HepG2 (cell line): ENCODE results near the gene NTN4. TPM values are rescaled to one million over a fixed set of nuclear protein-coding genes. Genes with fewer than 3 reads are reported as not detected.

Source experiments
- ATAC-seq: fragments of 200-7000 bp; cut with Tn5 transposase; 3 replicates; pipeline ENCODE4 v1.9.1; 2020; ENCODE audit warnings: mild to moderate bottlenecking, moderate library complexity
- BruUV-seq: library from RNA; stranded (reverse); fragments of 400-500 nt; replicated peaks from 2 replicates; lab custom pipeline; 2021; lab: Mats Ljungman, UMichigan
- CTCF ChIA-PET: fragments of 300-600 bp; formaldehyde crosslinking; extraction: SDS; loops from one replicate; lab custom pipeline; 2021; ENCODE audit warnings: low total read pairs, inconsistent platforms, low intra/inter-chr PET ratio; lab: Yijun Ruan, JAX
- POLR2A ChIA-PET: fragments of 350-600 bp; sonication (Branson Sonifier 250); formaldehyde crosslinking; loops from one replicate; lab custom pipeline; 2020; ENCODE audit warnings: antibody characterized with exemption, inconsistent platforms; lab: Yijun Ruan, JAX
- DNase-seq: peaks from one replicate; pipeline ENCODE4 v3.0.0-alpha.2; 2015; ENCODE audit warnings: low spot score
- FAIRE-seq: peaks from 3 replicates; lab custom pipeline; 2011; peaks lifted over from hg19 to GRCh38; lab: Jason Lieb, UNC
- H2AFZ ChIP-seq: one replicate; pipeline ENCODE4 v1.6.1; 2011; ENCODE audit warnings: low read length, inconsistent platforms
- H3K27ac ChIP-seq: fragments of 300-600 bp; 3 replicates; pipeline ENCODE4 v1.8.0; 2011; ENCODE audit warnings: mixed run types, mild to moderate bottlenecking, mixed read lengths, low read length, inconsistent platforms; ENCODE audit not compliant: insufficient read depth; ENCODE audit errors: extremely low read length
- H3K27me3 ChIP-seq, 2 experiments: fragments of 200-600 bp in 1 of 2; 2 replicates in 1 of 2; 3 replicates in 1 of 2; pipeline versions ENCODE4 v1.6.0 to v1.8.0; 2011; ENCODE audit warnings: low read length in 2 of 2, mild to moderate bottlenecking in 2 of 2, moderate library complexity in 2 of 2, inconsistent platforms in 1 of 2; ENCODE audit not compliant: insufficient read depth in 2 of 2, control insufficient read depth in 1 of 2
- H3K36me3 ChIP-seq, 2 experiments: fragments of 200-600 bp in 1 of 2; replicated peaks in 1 of 2; 2 replicates in 1 of 2; 3 replicates in 1 of 2; pipeline versions ENCODE4 v1.5.1 to v1.8.0; 2011; ENCODE audit warnings: low read length in 2 of 2, inconsistent platforms in 1 of 2; ENCODE audit not compliant: insufficient read depth in 2 of 2, control insufficient read depth in 1 of 2
- H3K4me1 ChIP-seq: 2 replicates; pipeline ENCODE4 v1.5.1; 2012; ENCODE audit warnings: low read length, inconsistent platforms; ENCODE audit not compliant: insufficient read depth
- H3K4me2 ChIP-seq: 2 replicates; pipeline ENCODE4 v1.6.0; 2011; ENCODE audit warnings: low read depth, low read length, inconsistent platforms
- H3K4me3 ChIP-seq, 3 experiments: fragments of 200-600 bp in 1 of 3; sonication (generic), shearing (Covaris generic) in 1 of 3; replicated peaks in 1 of 3; 2 replicates each; pipeline ENCODE4 v1.5.1; 2011 to 2016; ENCODE audit warnings: low read length in 3 of 3, inconsistent platforms in 2 of 3, low read depth in 2 of 3, mild to moderate bottlenecking in 2 of 3, control low read depth in 1 of 3, mixed read lengths in 1 of 3; ENCODE audit not compliant: insufficient read depth in 1 of 3
- H3K79me2 ChIP-seq: one replicate; pipeline ENCODE4 v1.6.1; 2011; ENCODE audit warnings: low read length, inconsistent platforms; ENCODE audit not compliant: insufficient read depth
- H3K9ac ChIP-seq: 2 replicates; pipeline ENCODE4 v1.6.0; 2011; ENCODE audit warnings: mild to moderate bottlenecking, low read depth, low read length, inconsistent platforms; ENCODE audit not compliant: insufficient read depth
- H3K9me3 ChIP-seq: 2 replicates; pipeline ENCODE4 v1.5.1; 2012; ENCODE audit warnings: mild to moderate bottlenecking, low read length
- H4K20me1 ChIP-seq: 2 replicates; pipeline ENCODE4 v1.6.0; 2011; ENCODE audit warnings: inconsistent platforms, mild to moderate bottlenecking, low read length, moderate library complexity; ENCODE audit not compliant: insufficient read depth
- KDM1A ChIP-seq: IDR thresholded peaks from 2 replicates; pipeline ENCODE4 v1.6.1; 2016; ENCODE audit warnings: missing compliant biosample characterization
- KDM2A ChIP-seq: sonication (generic); formaldehyde crosslinking; IDR thresholded peaks from 2 replicates; pipeline ENCODE4 v1.4.0; 2020; ENCODE audit warnings: low read depth, missing genetic modification reagents, borderline replicate concordance
- RNF219 ChIP-seq: sonication (generic); formaldehyde crosslinking; IDR thresholded peaks from 2 replicates; pipeline ENCODE4 v1.5.0; 2020; ENCODE audit warnings: mild to moderate bottlenecking, missing genetic modification reagents
- TERF1 ChIP-seq: sonication (generic); formaldehyde crosslinking; IDR thresholded peaks from 2 replicates; pipeline ENCODE4 v1.8.0; 2022; ENCODE audit warnings: mild to moderate bottlenecking, missing genetic modification reagents, moderate library complexity
- ZBTB14 ChIP-seq: sonication (generic); formaldehyde crosslinking; IDR thresholded peaks from 2 replicates; pipeline ENCODE4 v1.4.0; 2020; ENCODE audit warnings: missing genetic modification reagents
- ZNF326 ChIP-seq: sonication (generic); formaldehyde crosslinking; IDR thresholded peaks from 2 replicates; pipeline ENCODE4 v1.4.0; 2020; ENCODE audit warnings: missing genetic modification reagents, borderline replicate concordance
- ZNF772 ChIP-seq: sonication (generic); formaldehyde crosslinking; IDR thresholded peaks from 2 replicates; pipeline ENCODE4 v1.5.0; 2020; ENCODE audit warnings: mild to moderate bottlenecking, missing genetic modification reagents
- ZNF788 ChIP-seq: sonication (generic); formaldehyde crosslinking; IDR thresholded peaks from 2 replicates; pipeline ENCODE4 v1.5.0; 2020; ENCODE audit warnings: mild to moderate bottlenecking, missing genetic modification reagents, borderline replicate concordance
- WGBS: methylation state at CpG from one replicate; pipeline ENCODE4 v1.1.6; 2017; ENCODE audit warnings: low lambda C conversion rate; 5-methylcytosine and 5-hydroxymethylcytosine counted together
- in situ Hi-C: cut with HindIII; loops from 2 replicates; pipeline ENCODE4 v1.10.0; 2017; ENCODE audit warnings: low pct_unique_long_range_greater_than_20kb; ENCODE audit not compliant: extremely low pct_ligation_motif_present
- intact Hi-C: fragments of 100-400 bp; cut with micrococcal nuclease; formaldehyde crosslinking; loops from one replicate; pipeline ENCODE4 v1.10.0; 2022; ENCODE audit not compliant: unreplicated experiment
- polyA plus RNA-seq, 8 experiments: library from polyadenylated mRNA; depleted of rRNA in 3 of 8; stranded (reverse) in 7 of 8; unstranded in 1 of 8; fragments of >200 nt; fragmentation: Illumina TruSeq in 4 of 8; extraction: Trizol in 4 of 8; gene quantifications; 2 replicates each; pipeline versions ENCODE4 v1.2.1 to v1.2.3, GENCODE V29; 2011 to 2016; ENCODE audit warnings: low read depth in 4 of 8, missing spikeins in 1 of 8, mixed read lengths in 1 of 8; ENCODE audit not compliant: insufficient read depth in 1 of 8
- total RNA-seq, 5 experiments: library from RNA; depleted of rRNA; stranded (reverse); fragments of >200 nt; fragmentation: Illumina TruSeq; extraction: Trizol; gene quantifications; 2 replicates each; pipeline ENCODE4 v1.2.3, GENCODE V29; 2016; ENCODE audit warnings: low read depth in 1 of 5

The NTN4 gene
- total and polyA plus RNA-seq, 2 of the 13 experiments (the other 11 are each of a cell fraction or from before 2014, with no cell fraction given) = 7.8 to 11.5 TPM

- intact Hi-C loops = loop anchor here (10.0 kb wide), 1 partner anchor 85 kb away; no protein-coding TSS in a partner anchor
- ChIA-PET POLR2A (no interaction called here), CTCF (no interaction called here)
- TF ChIP-seq ZNF326 (CRISPR knock-in tag) (no peak), KDM1A (CRISPR knock-in tag) (no peak), TERF1 (no peak), RNF219 (CRISPR knock-in tag) (no peak), ZBTB14 (no peak), ZNF788 (CRISPR knock-in tag) (no peak), ZNF772 (CRISPR knock-in tag) (no peak), KDM2A (CRISPR knock-in tag) (no peak)
- no peak for FAIRE-seq
- no peak for DNase-seq
- Histone ChIP-seq H3K27me3 (no peaks in the 10 kb centered on the region; a peak in 1 of 5 replicates), H3K9ac (no peak overlapping the region), H3K27ac (no peak overlapping the region), H3K4me2 (no peak overlapping the region), H3K36me3 (no peaks in the 10 kb centered on the region), H3K79me2 (no peaks in the 10 kb centered on the region), H4K20me1 (no peaks in the 10 kb centered on the region), H3K9me3 (no peaks in the 10 kb centered on the region), H2AFZ (no peak overlapping the region), H3K4me1 (peaks cover 22% of the 10 kb centered on the region), H3K4me3 (no peak overlapping the region)
- in situ Hi-C loops = loop anchor here (10.0 kb wide), 1 partner anchor 175 kb away; no protein-coding TSS in a partner anchor
- BruUV-seq = no TSS peak
- ATAC-seq = no peak
- WGBS = 34% methylated on average over 3 of the region's 3 CpGs
Measured at GRCh38 chr12:95629392-95629791, 161.2 kb downstream of the NTN4 start.
